Measurements from ENCODE around the gene KIN.
A peak's percentile ranks its signal among the peaks of the same experiment; 100 is the strongest.

The KIN gene

DNA sequence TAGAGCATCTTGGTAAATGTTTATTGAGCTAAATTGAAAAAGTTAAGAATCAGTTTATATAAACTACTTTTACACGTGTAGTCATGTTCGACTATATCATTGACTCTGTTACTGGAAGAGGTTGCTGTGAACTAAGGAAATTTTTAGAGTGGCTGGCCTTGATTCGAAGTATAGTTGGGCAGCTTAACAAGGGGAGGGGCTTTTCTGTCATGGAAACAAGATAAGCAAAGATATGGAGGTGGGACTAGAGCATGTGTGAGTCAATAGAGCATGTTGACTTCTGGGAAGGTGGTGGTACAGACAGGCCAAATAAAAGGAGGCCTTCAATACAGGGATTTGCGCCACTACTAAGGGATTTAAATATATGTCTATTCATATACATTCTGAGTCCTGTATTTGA lies 7.8 kb upstream of the KIN start:
- H3K4me3 ChIP-seq (replicated peaks; ENCODE audit: low read depth, low read length): no peak overlapping the region
- TF ChIP-seq, protein P1, sequence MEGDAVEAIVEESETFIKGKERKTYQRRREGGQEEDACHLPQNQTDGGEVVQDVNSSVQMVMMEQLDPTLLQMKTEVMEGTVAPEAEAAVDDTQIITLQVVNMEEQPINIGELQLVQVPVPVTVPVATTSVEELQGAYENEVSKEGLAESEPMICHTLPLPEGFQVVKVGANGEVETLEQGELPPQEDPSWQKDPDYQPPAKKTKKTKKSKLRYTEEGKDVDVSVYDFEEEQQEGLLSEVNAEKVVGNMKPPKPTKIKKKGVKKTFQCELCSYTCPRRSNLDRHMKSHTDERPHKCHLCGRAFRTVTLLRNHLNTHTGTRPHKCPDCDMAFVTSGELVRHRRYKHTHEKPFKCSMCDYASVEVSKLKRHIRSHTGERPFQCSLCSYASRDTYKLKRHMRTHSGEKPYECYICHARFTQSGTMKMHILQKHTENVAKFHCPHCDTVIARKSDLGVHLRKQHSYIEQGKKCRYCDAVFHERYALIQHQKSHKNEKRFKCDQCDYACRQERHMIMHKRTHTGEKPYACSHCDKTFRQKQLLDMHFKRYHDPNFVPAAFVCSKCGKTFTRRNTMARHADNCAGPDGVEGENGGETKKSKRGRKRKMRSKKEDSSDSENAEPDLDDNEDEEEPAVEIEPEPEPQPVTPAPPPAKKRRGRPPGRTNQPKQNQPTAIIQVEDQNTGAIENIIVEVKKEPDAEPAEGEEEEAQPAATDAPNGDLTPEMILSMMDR (IDR thresholded peaks at IDR 0.05; ENCODE audit: low read length, missing control alignments): no peak
- DNase-seq (ENCODE audit: low read depth): peak; percentile 79

DNA sequence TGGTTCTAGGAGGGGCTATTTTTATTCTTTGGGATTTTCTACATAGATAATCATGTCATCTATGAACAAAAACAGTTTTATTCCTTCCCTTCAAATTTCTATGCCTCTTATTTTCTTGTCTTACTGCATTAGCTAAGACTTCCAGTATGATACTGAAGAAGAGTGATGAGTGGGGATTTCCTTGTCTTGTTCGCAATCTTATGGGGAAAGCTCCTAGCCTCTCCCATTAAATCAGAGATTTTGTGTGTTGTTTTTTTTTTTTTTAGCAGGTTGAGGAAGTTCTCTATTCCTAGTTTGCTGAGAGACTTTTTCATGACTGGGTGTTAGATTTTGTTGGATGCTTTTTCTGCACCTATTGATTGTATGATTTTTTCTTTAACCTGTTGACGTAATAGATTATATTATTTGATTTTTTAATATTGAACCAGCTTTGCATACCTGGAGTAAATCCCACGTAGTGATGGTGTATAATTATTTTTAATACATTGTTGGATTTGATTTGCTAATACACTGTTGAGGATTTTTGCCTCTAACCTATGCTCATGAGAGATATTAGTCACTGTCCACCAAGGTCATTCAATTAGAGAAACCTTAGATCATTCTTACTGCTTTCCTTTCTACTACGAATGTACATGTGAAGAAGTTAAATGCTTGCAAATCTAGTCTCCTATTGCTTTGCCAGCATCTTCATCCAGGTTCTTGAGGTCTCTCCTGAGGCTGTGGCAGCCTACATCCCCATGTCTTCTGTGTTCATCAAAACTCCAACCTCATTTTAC lies 6.6 kb upstream of the KIN start:
- TF ChIP-seq, protein P1 (IDR thresholded peaks at IDR 0.05; ENCODE audit: low read length, missing control alignments): no peak
- H3K4me3 ChIP-seq (replicated peaks; ENCODE audit: low read depth, low read length): no peak overlapping the region
- DNase-seq (ENCODE audit: low read depth): no peak

DNA sequence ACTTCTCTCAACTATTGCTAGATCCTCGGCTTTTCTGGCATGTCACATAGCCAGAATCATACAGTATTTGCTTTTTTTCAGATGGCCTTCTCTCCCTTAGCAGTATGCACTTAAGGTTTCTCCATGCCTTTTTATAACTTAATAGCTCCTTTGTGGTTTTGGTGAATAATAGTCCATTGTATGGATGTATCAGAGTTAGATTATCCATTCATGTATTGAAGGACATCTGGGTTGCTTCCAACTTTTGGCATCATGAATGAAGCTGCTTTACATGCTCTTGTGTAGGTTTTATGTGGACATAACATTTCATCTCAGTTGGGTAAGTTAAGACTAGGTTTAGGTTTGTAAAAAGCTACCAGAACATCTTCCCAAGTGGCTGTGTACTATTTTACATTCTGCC lies 4.7 kb upstream of the KIN start:
- TF ChIP-seq, protein P1 (IDR thresholded peaks at IDR 0.05; ENCODE audit: low read length, missing control alignments): no peak

DNA sequence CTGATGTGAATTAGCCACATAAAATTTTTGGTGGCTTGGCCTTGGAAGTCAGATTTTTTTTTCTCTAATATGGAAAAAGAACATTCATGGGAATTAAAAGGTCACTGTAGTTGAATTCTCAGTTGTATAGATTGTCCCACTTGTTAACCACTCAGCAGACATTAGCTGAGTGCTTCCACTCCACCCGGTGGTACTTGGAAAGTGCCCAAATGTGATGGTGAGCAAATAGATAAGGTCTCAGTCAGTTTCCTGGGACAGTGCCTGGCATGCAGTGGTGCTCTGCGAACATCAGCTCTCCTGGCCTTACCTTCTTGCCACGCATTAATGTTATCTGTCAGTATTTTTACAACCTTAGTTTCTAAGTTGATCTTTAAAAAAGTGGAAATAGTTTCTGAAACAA lies 1.6 kb upstream of the KIN start:
- H3K4me3 ChIP-seq (replicated peaks; ENCODE audit: low read depth, low read length): peak overlapping the region; percentile 95
- TF ChIP-seq, protein P1 (IDR thresholded peaks at IDR 0.05; ENCODE audit: low read length, missing control alignments): no peak
- peak; percentile 34 for DNase-seq (ENCODE audit: low read depth)

More for the DNA sequence above, 4.7 kb upstream of the KIN start:
- DNase-seq (ENCODE audit: low read depth): no peak
- no peak overlapping the region for H3K4me3 ChIP-seq (replicated peaks; ENCODE audit: low read depth, low read length)

DNA sequence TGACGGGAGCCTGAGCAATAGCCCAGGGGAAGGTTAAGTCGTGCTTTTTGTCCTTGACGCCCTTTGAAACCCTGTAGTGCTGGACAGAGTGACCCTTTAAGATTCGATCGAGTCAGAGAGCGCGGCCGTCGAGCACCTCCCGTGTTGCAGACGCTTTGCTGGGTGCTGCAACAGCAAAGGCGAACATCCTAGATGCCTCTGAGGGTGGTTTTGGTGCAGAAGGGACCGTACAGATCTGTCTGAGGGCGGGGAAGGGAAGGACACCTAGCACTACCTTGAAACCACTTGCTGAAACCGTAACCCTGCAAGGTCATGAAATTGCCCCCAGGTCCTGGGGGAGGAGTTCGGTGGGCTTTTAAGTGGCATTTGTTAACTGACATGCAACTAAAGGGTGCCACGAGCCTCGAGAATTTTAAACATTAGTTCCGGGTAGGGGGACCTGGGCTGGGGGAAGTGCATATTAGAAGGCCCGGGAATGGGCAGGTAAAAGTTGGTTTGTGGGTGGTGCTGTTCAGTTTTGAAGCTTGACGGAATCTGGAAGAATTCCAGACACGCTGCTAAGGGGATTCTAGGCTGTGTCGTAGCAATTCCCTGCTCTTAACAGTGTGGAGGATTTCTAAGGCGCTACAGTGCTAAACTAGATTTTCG lies 970 bp upstream of the KIN start:
- peak; percentile 36 for DNase-seq (ENCODE audit: low read depth)
- H3K4me3 ChIP-seq (replicated peaks; ENCODE audit: low read depth, low read length): peak overlapping the region; percentile 95
- TF ChIP-seq, protein P1 (IDR thresholded peaks at IDR 0.05; ENCODE audit: low read length, missing control alignments): no peak

DNA sequence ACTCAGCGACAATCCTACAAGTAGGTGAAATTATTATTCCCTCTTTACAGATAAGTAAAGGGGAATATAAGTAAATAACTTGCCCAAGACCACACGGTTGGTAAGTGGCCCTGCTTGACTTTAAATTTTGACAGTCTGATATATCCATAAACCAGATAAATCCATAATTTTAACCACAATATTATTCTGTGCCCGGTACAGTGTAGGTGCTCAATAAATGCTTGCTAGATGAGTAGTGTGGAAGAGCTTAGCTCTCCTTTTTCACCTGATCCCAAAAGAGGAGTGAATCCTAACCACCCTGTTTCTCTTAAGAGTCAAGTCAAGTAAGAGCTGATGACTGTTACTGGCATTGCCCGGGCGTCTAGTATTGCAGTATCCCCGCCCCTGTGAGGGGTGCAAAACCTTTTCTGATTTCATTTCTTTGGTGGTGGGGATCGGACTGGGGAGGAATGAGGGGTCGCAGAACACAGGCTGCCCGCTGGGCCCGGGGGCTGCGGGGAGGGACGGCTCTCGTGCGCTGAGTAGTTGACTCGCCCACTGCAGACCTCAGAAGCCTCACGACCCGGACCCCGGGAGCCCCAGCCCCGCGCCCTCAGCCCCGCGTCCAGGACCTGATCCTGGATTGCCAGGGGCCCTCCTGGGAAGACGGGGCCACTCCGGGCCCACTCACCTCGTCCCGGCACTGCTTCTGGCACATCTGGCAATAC lies 490 bp downstream of the KIN start:
- peak overlapping the region; percentile 95 for H3K4me3 ChIP-seq (replicated peaks; ENCODE audit: low read depth, low read length)
- no peak for DNase-seq (ENCODE audit: low read depth)
- TF ChIP-seq, protein P1 (IDR thresholded peaks at IDR 0.05; ENCODE audit: low read length, missing control alignments): no peak
